H1 (cell line): ENCODE data around the gene RSL24D1. TPM values are rescaled to one million over a fixed set of nuclear protein-coding genes. Genes with fewer than 3 reads are reported as not detected.

Experiments
- HDAC2 ChIP-seq, 2 experiments: fragments of 300-600 bp in 1 of 2; sonication (generic) in 1 of 2; IDR thresholded peaks; 2 replicates each; pipeline ENCODE4 v1.6.1; 2011 to 2012; ENCODE audit warnings: low read depth in 2 of 2, low read length in 2 of 2, mild to moderate bottlenecking in 2 of 2, moderate library complexity in 2 of 2, borderline replicate concordance in 1 of 2, inconsistent platforms in 1 of 2
- polyA plus RNA-seq, 7 experiments: library from polyadenylated mRNA; depleted of rRNA in 3 of 7; stranded (reverse) in 5 of 7; unstranded in 2 of 7; fragments of >200 nt in 5 of 7; fragments of 200-250 nt in 2 of 7; gene quantifications; 1 replicate in 5 of 7; 2 replicates in 1 of 7; 4 replicates in 1 of 7; pipeline versions ENCODE4 v1.2.1 to v1.2.3, GENCODE V29; 2011 to 2013; ENCODE audit warnings: missing spikeins in 2 of 7, mixed read lengths in 2 of 7
- total RNA-seq: library from RNA; stranded (reverse); fragmentation: NEBNext Ultra II Directional; extraction: Animal tissue kit (Norgen Biotek cat#: 25700); gene quantifications from 2 replicates; pipeline ENCODE4 v1.2.1, GENCODE V29; 2021

RSL24D1 gene
- total and polyA plus RNA-seq, 2 of the 8 experiments (the other 6 are each of a cell fraction or from before 2014, with no cell fraction given): 45.7 to 130 TPM

GRCh38 chr15:55237219-55238130 lies 40.7 kb upstream of the RSL24D1 start (continued):
- no peak for TF ChIP-seq HDAC2 (IDR thresholded peaks at IDR 0.05; ENCODE audit: borderline replicate concordance in 1 of 2, low read depth in 2 of 2, low read length in 2 of 2)
